Stimulated activated naive B cell treated with anti-CD40 and anti-IgM and Interleukin-4, amounts not matched to agents 10 μg/mL and 1 μg/mL and 100 μg/mL, for 72 hours (primary cell): Measurements from ENCODE around the gene NKD1.

Experiments
- ATAC-seq, 2 donors: fragments of 150-1000 bp; cut with Tn5 transposase; replicated peaks; 2 replicates each; pipeline ENCODE4 v1.10.0; 2021; ENCODE audit warnings: moderate library complexity in 1 of 2
- DNase-seq: peaks from one replicate; pipeline ENCODE4 v3.0.0; 2021
- H3K27ac Mint-ChIP-seq: one replicate; pipeline ENCODE4 v1.8.0; 2022; ENCODE audit warnings: mild to moderate bottlenecking, mixed read lengths
- H3K27me3 Mint-ChIP-seq, 2 donors: one replicate each; pipeline ENCODE4 v1.8.0; 2022; ENCODE audit warnings: mixed read lengths in 2 of 2
- H3K36me3 Mint-ChIP-seq, 2 donors: one replicate each; pipeline ENCODE4 v1.8.0; 2022; ENCODE audit warnings: mixed read lengths in 2 of 2, mild to moderate bottlenecking in 1 of 2
- H3K4me1 Mint-ChIP-seq, 2 donors: one replicate each; pipeline ENCODE4 v1.8.0; 2022; ENCODE audit warnings: mixed read lengths in 2 of 2, mild to moderate bottlenecking in 1 of 2
- H3K4me3 Mint-ChIP-seq, 2 donors: one replicate each; pipeline ENCODE4 v1.8.0; 2022; ENCODE audit warnings: mild to moderate bottlenecking in 2 of 2, mixed read lengths in 2 of 2, moderate library complexity in 1 of 2
- H3K9me3 Mint-ChIP-seq, 2 donors: one replicate each; pipeline ENCODE4 v1.8.0; 2022; ENCODE audit warnings: mixed read lengths in 2 of 2, mild to moderate bottlenecking in 1 of 2

Gene NKD1

GRCh38 chr16:50553182-50553710 lies 5.0 kb downstream of the NKD1 start:
- Mint-ChIP-seq H3K9me3 (no peaks in the 10 kb centered on the region), H3K4me3 (no peak overlapping the region), H3K4me1 (peaks cover 3 to 20% of the 10 kb centered on the region in 2 donors), H3K36me3 (peaks cover 5 to 7% of the 10 kb centered on the region in 2 donors), H3K27me3 (peaks cover 30 to 46% of the 10 kb centered on the region in 2 donors), H3K27ac (no peak overlapping the region)
- DNase-seq (no peak), ATAC-seq (no peak)

- peaks cover 3 to 19% of the 10 kb centered on the region in 2 donors for H3K4me1 Mint-ChIP-seq
- H3K4me3 Mint-ChIP-seq: no peak overlapping the region
Observed at GRCh38 chr16:50553731-50554360, 5.7 kb downstream of the NKD1 start.

GRCh38 chr16:50555269-50555875 lies 7.2 kb downstream of the NKD1 start:
- Mint-ChIP-seq H3K4me3 (no peak overlapping the region), H3K4me1 (peaks cover 0 to 4% of the 10 kb centered on the region in 2 donors), H3K27me3 (peaks cover 19 to 33% of the 10 kb centered on the region in 2 donors), H3K36me3 (peaks cover 7 to 9% of the 10 kb centered on the region in 2 donors), H3K9me3 (no peaks in the 10 kb centered on the region), H3K27ac (no peak overlapping the region)
- ATAC-seq (no peak), DNase-seq (no peak)

More at GRCh38 chr16:50553731-50554360, 5.7 kb downstream of the NKD1 start:
- peaks cover 7 to 9% of the 10 kb centered on the region in 2 donors for H3K36me3 Mint-ChIP-seq
- ATAC-seq (no peak), DNase-seq (no peak)
- peaks cover 32 to 47% of the 10 kb centered on the region in 2 donors for H3K27me3 Mint-ChIP-seq
- H3K27ac Mint-ChIP-seq: no peak overlapping the region
- no peaks in the 10 kb centered on the region for H3K9me3 Mint-ChIP-seq

GRCh38 chr16:50555952-50556673 lies 7.9 kb downstream of the NKD1 start:
- H3K4me3 Mint-ChIP-seq: no peak overlapping the region
- peaks cover 0 to 2% of the 10 kb centered on the region in 2 donors for H3K9me3 Mint-ChIP-seq
- H3K4me1 Mint-ChIP-seq: no peaks in the 10 kb centered on the region
- DNase-seq (no peak), ATAC-seq (no peak)
- H3K36me3 Mint-ChIP-seq: peaks cover 9 to 13% of the 10 kb centered on the region in 2 donors
- H3K27me3 Mint-ChIP-seq: peaks cover 19 to 33% of the 10 kb centered on the region in 2 donors
- peak overlapping the region; percentile 72 for H3K27ac Mint-ChIP-seq

GRCh38 chr16:50557046-50557445 lies 8.8 kb downstream of the NKD1 start:
- no peaks in the 10 kb centered on the region for H3K4me1 Mint-ChIP-seq
- no peak for ATAC-seq
- H3K27ac Mint-ChIP-seq: no peak overlapping the region
- H3K9me3 Mint-ChIP-seq: peaks cover 0 to 3% of the 10 kb centered on the region in 2 donors
- DNase-seq: no peak
- peaks cover 13 to 19% of the 10 kb centered on the region in 2 donors for H3K36me3 Mint-ChIP-seq
- H3K4me3 Mint-ChIP-seq: no peak overlapping the region
- H3K27me3 Mint-ChIP-seq: peaks cover 19 to 23% of the 10 kb centered on the region in 2 donors

- Mint-ChIP-seq H3K9me3 (peaks cover 0 to 3% of the 10 kb centered on the region in 2 donors), H3K4me3 (no peak overlapping the region), H3K4me1 (no peaks in the 10 kb centered on the region), H3K27ac (no peak overlapping the region), H3K36me3 (peaks cover 13 to 19% of the 10 kb centered on the region in 2 donors), H3K27me3 (peaks cover 18 to 20% of the 10 kb centered on the region in 2 donors)
- no peak for ATAC-seq
- no peak for DNase-seq
Observed at GRCh38 chr16:50558913-50559312, 10.7 kb downstream of the NKD1 start.

- no peak for DNase-seq
- H3K27ac Mint-ChIP-seq: no peak overlapping the region
- peaks cover 13 to 19% of the 10 kb centered on the region in 2 donors for H3K36me3 Mint-ChIP-seq
- peaks cover 15% of the 10 kb centered on the region in 2 donors for H3K27me3 Mint-ChIP-seq
- ATAC-seq: no peak
- H3K4me1 Mint-ChIP-seq: peaks cover 0 to 3% of the 10 kb centered on the region in 2 donors
- peaks cover 0 to 3% of the 10 kb centered on the region in 2 donors for H3K9me3 Mint-ChIP-seq
- no peak overlapping the region for H3K4me3 Mint-ChIP-seq
Observed at GRCh38 chr16:50559342-50559741, 11.1 kb downstream of the NKD1 start.

GRCh38 chr16:50559804-50560514 lies 11.8 kb downstream of the NKD1 start:
- Mint-ChIP-seq H3K9me3 (peaks cover 0 to 3% of the 10 kb centered on the region in 2 donors), H3K27me3 (peaks cover 11 to 14% of the 10 kb centered on the region in 2 donors), H3K4me1 (peaks cover 2 to 9% of the 10 kb centered on the region in 2 donors), H3K36me3 (peaks cover 11 to 19% of the 10 kb centered on the region in 2 donors), H3K4me3 (no peak overlapping the region), H3K27ac (no peak overlapping the region)
- DNase-seq (no peak), ATAC-seq (no peak)

GRCh38 chr16:50560903-50561863 lies 13.0 kb downstream of the NKD1 start:
- DNase-seq (no peak), ATAC-seq (no peak)
- Mint-ChIP-seq H3K27me3 (peaks cover 5 to 7% of the 10 kb centered on the region in 2 donors), H3K9me3 (peaks cover 0 to 3% of the 10 kb centered on the region in 2 donors), H3K4me3 (no peak overlapping the region), H3K4me1 (peaks cover 2 to 12% of the 10 kb centered on the region in 2 donors), H3K27ac (peak overlapping the region; percentile 6), H3K36me3 (peaks cover 11 to 16% of the 10 kb centered on the region in 2 donors)

- H3K27me3 Mint-ChIP-seq: peaks cover 4 to 5% of the 10 kb centered on the region in 2 donors
- ATAC-seq: no peak
- H3K4me1 Mint-ChIP-seq: peaks cover 2 to 12% of the 10 kb centered on the region in 2 donors
Observed at GRCh38 chr16:50562657-50563056, 14.5 kb downstream of the NKD1 start.

GRCh38 chr16:50563989-50564388 lies 15.8 kb downstream of the NKD1 start:
- Mint-ChIP-seq H3K9me3 (peaks cover 0 to 3% of the 10 kb centered on the region in 2 donors), H3K27me3 (peaks cover 0 to 6% of the 10 kb centered on the region in 2 donors), H3K4me1 (peaks cover 2 to 18% of the 10 kb centered on the region in 2 donors), H3K4me3 (no peak overlapping the region), H3K36me3 (peaks cover 6 to 10% of the 10 kb centered on the region in 2 donors), H3K27ac (no peak overlapping the region)
- ATAC-seq (no peak), DNase-seq (no peak)

More at GRCh38 chr16:50562657-50563056, 14.5 kb downstream of the NKD1 start:
- H3K9me3 Mint-ChIP-seq: peaks cover 0 to 3% of the 10 kb centered on the region in 2 donors
- H3K36me3 Mint-ChIP-seq: peaks cover 9 to 13% of the 10 kb centered on the region in 2 donors
- no peak overlapping the region for H3K27ac Mint-ChIP-seq
- no peak overlapping the region for H3K4me3 Mint-ChIP-seq
- DNase-seq: no peak

GRCh38 chr16:50565428-50565827 lies 17.2 kb downstream of the NKD1 start:
- Mint-ChIP-seq H3K4me3 (no peak overlapping the region), H3K36me3 (peaks cover 9 to 10% of the 10 kb centered on the region in 2 donors), H3K4me1 (peaks cover 2 to 18% of the 10 kb centered on the region in 2 donors), H3K9me3 (peaks cover 0 to 3% of the 10 kb centered on the region in 2 donors), H3K27ac (no peak overlapping the region), H3K27me3 (peaks cover 8 to 16% of the 10 kb centered on the region in 2 donors)
- DNase-seq (no peak), ATAC-seq (no peak)
